ENCODE results near the gene PET117. TPM values are rescaled to one million over a fixed set of nuclear protein-coding genes. Genes with fewer than 3 reads are reported as not detected.
"Not testable (repeated sequence)": the region's sequence is repeated elsewhere in the genome, so short reads cannot be mapped to it uniquely, and the experiment has no call there.

The PET117 gene
- polyA plus RNA-seq, 1 of the 3 experiments (the other 2 are of a cell fraction): 13.5 TPM

DNA sequence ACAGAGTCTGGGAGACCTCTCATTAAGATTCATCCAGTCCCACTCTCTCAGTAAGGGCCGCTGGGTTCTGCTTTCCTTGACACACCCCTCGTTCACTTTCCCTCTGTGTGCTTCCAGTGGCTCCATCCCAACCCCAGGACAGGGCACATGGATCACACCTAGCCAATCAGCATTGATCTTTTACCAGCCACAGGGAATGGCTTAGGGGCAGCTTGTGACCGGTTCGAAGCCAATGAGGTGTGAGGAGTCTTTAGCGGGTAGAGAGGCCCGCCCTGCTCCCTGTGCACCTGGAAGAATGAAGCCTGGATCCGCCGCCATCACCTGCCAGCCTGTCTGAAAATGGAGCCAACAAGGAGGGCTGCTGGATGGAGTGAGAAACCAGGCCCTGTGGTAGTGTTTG, 44.8 kb upstream of the PET117 start:
- no peaks in the 10 kb centered on the region for H3K36me3 ChIP-seq (replicated peaks in 1 of 2; ENCODE audit: control insufficient read depth in 1 of 2, insufficient read depth in 2 of 2, low read length in 1 of 2)
- WGBS (ENCODE audit: low lambda C conversion rate): 26% methylated on average over 4 of the region's 8 CpGs
- H3K79me2 ChIP-seq (ENCODE audit: insufficient read depth): no peaks in the 10 kb centered on the region
- H3K4me3 ChIP-seq (ENCODE audit: low read depth in 2 of 2, low read length in 1 of 2): no peak overlapping the region
- peaks cover 27% of the 10 kb centered on the region; the same call in 1 of the 2 replicates for H3K27me3 ChIP-seq (ENCODE audit: insufficient read depth)
- H3K9me3 ChIP-seq: no peaks in the 10 kb centered on the region
- H3K9me2 ChIP-seq: no peaks in the 10 kb centered on the region
- no peaks in the 10 kb centered on the region for H4K20me1 ChIP-seq (ENCODE audit: insufficient read depth)
- DNase-seq: peak; percentile 19
- no peak overlapping the region for H3K9ac ChIP-seq
- H3K27ac ChIP-seq (ENCODE audit: low read depth in 2 of 2, low read length in 1 of 2): no peak overlapping the region
- H2AFZ ChIP-seq (ENCODE audit: low read depth): no peak overlapping the region
- no peak overlapping the region for H3K4me2 ChIP-seq
- POLR2A ChIA-PET: no interaction called here
- H3F3A ChIP-seq (replicated peaks; ENCODE audit: insufficient read depth): no peaks in the 10 kb centered on the region
- CTCF ChIA-PET: no interaction called here
- TF ChIP-seq, protein P1, sequence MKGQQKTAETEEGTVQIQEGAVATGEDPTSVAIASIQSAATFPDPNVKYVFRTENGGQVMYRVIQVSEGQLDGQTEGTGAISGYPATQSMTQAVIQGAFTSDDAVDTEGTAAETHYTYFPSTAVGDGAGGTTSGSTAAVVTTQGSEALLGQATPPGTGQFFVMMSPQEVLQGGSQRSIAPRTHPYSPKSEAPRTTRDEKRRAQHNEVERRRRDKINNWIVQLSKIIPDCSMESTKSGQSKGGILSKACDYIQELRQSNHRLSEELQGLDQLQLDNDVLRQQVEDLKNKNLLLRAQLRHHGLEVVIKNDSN (IDR thresholded peaks at IDR 0.05; ENCODE audit: borderline replicate concordance, low read depth): peak; percentile 23; the same call in 1 of the 2 replicates
- no peak for TF ChIP-seq YY1 (IDR thresholded peaks at IDR 0.05; ENCODE audit: low read depth)
- H3K4me1 ChIP-seq (ENCODE audit: control insufficient read depth in 1 of 2, insufficient read depth in 2 of 2, low read depth in 1 of 2, low read length in 1 of 2): no peaks in the 10 kb centered on the region

DNA sequence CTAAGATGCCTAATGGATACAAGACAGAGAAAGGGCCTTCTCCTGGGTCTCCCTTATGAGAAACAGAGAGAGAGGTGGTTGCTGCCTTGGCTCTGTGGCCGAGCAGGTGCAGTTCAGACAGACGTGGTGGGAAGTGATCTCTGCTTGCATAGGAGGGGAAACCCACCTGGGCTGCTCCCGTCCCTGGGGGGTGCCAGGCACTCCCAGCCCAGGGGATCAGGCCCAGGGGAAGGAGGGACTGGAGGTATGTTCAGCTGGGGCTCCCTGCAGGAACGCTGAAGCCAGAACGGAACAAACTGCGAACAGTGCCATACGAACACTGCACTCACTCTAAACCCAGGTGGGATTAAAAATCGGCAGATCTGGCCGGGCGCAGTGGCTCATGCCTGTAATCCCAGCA, 44.3 kb upstream of the PET117 start:
- POLR2A ChIA-PET: no interaction called here
- H3K9ac ChIP-seq: no peak overlapping the region
- WGBS (ENCODE audit: low lambda C conversion rate): 56% methylated on average over 10 of the region's 10 CpGs
- peaks cover 27% of the 10 kb centered on the region; the same call in 1 of the 2 replicates for H3K27me3 ChIP-seq (ENCODE audit: insufficient read depth)
- no peak overlapping the region for H3K4me2 ChIP-seq
- H3K4me1 ChIP-seq (ENCODE audit: control insufficient read depth in 1 of 2, insufficient read depth in 2 of 2, low read depth in 1 of 2, low read length in 1 of 2): no peaks in the 10 kb centered on the region
- H3K9me2 ChIP-seq: no peaks in the 10 kb centered on the region
- no peak overlapping the region for H3K4me3 ChIP-seq (ENCODE audit: low read depth in 2 of 2, low read length in 1 of 2)
- no peaks in the 10 kb centered on the region for H4K20me1 ChIP-seq (ENCODE audit: insufficient read depth)
- H3K27ac ChIP-seq (ENCODE audit: low read depth in 2 of 2, low read length in 1 of 2): no peak overlapping the region
- no peak overlapping the region for H2AFZ ChIP-seq (ENCODE audit: low read depth)
- CTCF ChIA-PET: no interaction called here
- H3K79me2 ChIP-seq (ENCODE audit: insufficient read depth): no peaks in the 10 kb centered on the region
- no peaks in the 10 kb centered on the region for H3F3A ChIP-seq (replicated peaks; ENCODE audit: insufficient read depth)
- TF ChIP-seq RAD21 (IDR thresholded peaks at IDR 0.05; ENCODE audit: low read length) (no peak), TEAD4 (IDR thresholded peaks at IDR 0.05; ENCODE audit: borderline replicate concordance, insufficient read depth) (no peak), RCOR1 (IDR thresholded peaks at IDR 0.05; ENCODE audit: low read length) (no peak)
- DNase-seq: no peak
- H3K9me3 ChIP-seq: no peaks in the 10 kb centered on the region
- no peaks in the 10 kb centered on the region for H3K36me3 ChIP-seq (replicated peaks in 1 of 2; ENCODE audit: control insufficient read depth in 1 of 2, insufficient read depth in 2 of 2, low read length in 1 of 2)

DNA sequence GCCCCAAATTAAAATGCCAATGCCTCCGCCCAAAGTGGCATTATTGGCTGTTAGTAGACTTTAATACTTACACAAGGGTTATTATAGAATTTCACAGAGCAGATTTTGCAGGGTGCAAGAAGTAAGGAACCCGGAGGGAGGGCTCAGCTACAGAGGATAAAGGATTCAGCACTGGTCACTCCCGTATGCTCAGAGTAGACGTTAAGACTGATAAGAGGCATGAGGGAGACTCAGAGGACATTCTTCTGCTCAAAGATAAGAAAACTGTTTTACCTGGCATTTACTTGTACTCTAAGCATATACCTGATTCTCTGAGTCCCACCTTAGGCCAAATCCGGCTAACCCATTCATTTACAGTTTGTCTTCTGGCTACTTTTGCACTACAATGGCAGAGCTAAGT, 43.5 kb upstream of the PET117 start:
- Histone ChIP-seq H3K27ac (ENCODE audit: low read depth in 2 of 2, low read length in 1 of 2) (no peak overlapping the region), H2AFZ (ENCODE audit: low read depth) (no peak overlapping the region), H3K9me3 (no peaks in the 10 kb centered on the region), H3K4me2 (no peak overlapping the region), H3F3A (replicated peaks; ENCODE audit: insufficient read depth) (no peaks in the 10 kb centered on the region), H3K27me3 (ENCODE audit: insufficient read depth) (peaks cover 27% of the 10 kb centered on the region; the same call in 1 of the 2 replicates), H3K79me2 (ENCODE audit: insufficient read depth) (no peaks in the 10 kb centered on the region), H3K36me3 (replicated peaks in 1 of 2; ENCODE audit: control insufficient read depth in 1 of 2, insufficient read depth in 2 of 2, low read length in 1 of 2) (no peaks in the 10 kb centered on the region), H3K4me3 (ENCODE audit: low read depth in 2 of 2, low read length in 1 of 2) (no peak overlapping the region), H3K4me1 (ENCODE audit: control insufficient read depth in 1 of 2, insufficient read depth in 2 of 2, low read depth in 1 of 2, low read length in 1 of 2) (no peaks in the 10 kb centered on the region), H3K9me2 (no peaks in the 10 kb centered on the region), H3K9ac (no peak overlapping the region), H4K20me1 (ENCODE audit: insufficient read depth) (no peaks in the 10 kb centered on the region)
- WGBS (ENCODE audit: low lambda C conversion rate): 47% methylated on average over 5 of the region's 5 CpGs
- CTCF ChIA-PET: no interaction called here
- TF ChIP-seq, protein P2, sequence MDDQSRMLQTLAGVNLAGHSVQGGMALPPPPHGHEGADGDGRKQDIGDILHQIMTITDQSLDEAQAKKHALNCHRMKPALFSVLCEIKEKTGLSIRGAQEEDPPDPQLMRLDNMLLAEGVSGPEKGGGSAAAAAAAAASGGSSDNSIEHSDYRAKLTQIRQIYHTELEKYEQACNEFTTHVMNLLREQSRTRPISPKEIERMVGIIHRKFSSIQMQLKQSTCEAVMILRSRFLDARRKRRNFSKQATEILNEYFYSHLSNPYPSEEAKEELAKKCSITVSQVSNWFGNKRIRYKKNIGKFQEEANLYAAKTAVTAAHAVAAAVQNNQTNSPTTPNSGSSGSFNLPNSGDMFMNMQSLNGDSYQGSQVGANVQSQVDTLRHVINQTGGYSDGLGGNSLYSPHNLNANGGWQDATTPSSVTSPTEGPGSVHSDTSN (IDR thresholded peaks at IDR 0.05): no peak
- DNase-seq: no peak
- POLR2A ChIA-PET: no interaction called here

DNA sequence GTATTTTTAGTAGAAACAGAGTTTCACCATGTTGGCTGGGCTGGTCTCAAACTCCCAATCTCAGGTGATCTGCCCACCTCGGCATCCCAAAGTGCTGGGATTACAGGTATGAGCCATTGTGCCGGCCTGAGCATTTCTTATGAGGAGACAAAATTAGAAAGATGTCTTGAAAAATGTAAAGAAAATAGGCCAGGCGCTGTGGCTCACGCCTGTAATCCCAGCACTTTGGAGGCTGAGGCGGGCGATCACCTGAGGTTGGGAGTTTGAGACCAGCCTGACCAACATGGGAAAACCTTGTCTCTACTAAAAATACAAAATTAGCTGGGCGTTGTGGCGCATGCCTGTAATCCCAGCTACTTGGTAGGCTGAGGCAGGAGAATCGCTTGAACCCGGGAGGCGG, 37.1 kb upstream of the PET117 start:
- WGBS (ENCODE audit: low lambda C conversion rate): 73% methylated on average over 11 of the region's 11 CpGs
- H3K9me2 ChIP-seq: not testable (repeated sequence)

More for the DNA sequence above, 37.1 kb upstream of the PET117 start:
- H4K20me1 ChIP-seq (ENCODE audit: insufficient read depth); H3K4me2 ChIP-seq; CTCF ChIA-PET; H3K9me3 ChIP-seq; H3K27me3 ChIP-seq (ENCODE audit: insufficient read depth); H3K36me3 ChIP-seq (replicated peaks in 1 of 2; ENCODE audit: control insufficient read depth in 1 of 2, insufficient read depth in 2 of 2, low read length in 1 of 2); H3K79me2 ChIP-seq (ENCODE audit: insufficient read depth); H2AFZ ChIP-seq (ENCODE audit: low read depth); H3K27ac ChIP-seq (ENCODE audit: low read depth in 2 of 2, low read length in 1 of 2); H3F3A ChIP-seq (replicated peaks; ENCODE audit: insufficient read depth); H3K4me1 ChIP-seq (ENCODE audit: control insufficient read depth in 1 of 2, insufficient read depth in 2 of 2, low read depth in 1 of 2, low read length in 1 of 2); DNase-seq; H3K9ac ChIP-seq; H3K4me3 ChIP-seq (ENCODE audit: low read depth in 2 of 2, low read length in 1 of 2); POLR2A ChIA-PET: not testable (repeated sequence)
